Suprapubic skin (tissue), 4 donors: ENCODE measurements around the gene PAK6. TPM values are rescaled to one million over a fixed set of nuclear protein-coding genes. Genes with fewer than 3 reads are reported as not detected.

Experiments
- DNase-seq, 2 donors: peaks; one replicate each; pipeline ENCODE4 v3.0.0-alpha.2; 2019; ENCODE audit warnings: low spot score in 2 of 2
- H3K27ac ChIP-seq: fragments of 200-600 bp; sonication (generic); one replicate; pipeline ENCODE4 v1.5.1; 2019
- H3K27me3 ChIP-seq: fragments of 200-600 bp; sonication (generic); one replicate; pipeline ENCODE4 v1.5.1; 2019
- H3K36me3 ChIP-seq: fragments of 200-600 bp; sonication (generic); one replicate; pipeline ENCODE4 v1.5.1; 2019
- H3K4me1 ChIP-seq: fragments of 200-600 bp; sonication (generic); one replicate; pipeline ENCODE4 v1.5.1; 2019
- H3K4me3 ChIP-seq: fragments of 200-600 bp; sonication (generic); one replicate; pipeline ENCODE4 v1.5.1; 2019; ENCODE audit warnings: mild to moderate bottlenecking
- H3K9me3 ChIP-seq: fragments of 200-600 bp; sonication (generic); one replicate; pipeline ENCODE4 v1.5.1; 2019
- EP300 ChIP-seq: sonication (generic); formaldehyde crosslinking; IDR thresholded peaks from one replicate; pipeline ENCODE4 v1.6.1; 2017; ENCODE audit warnings: antibody characterized with exemption
- POLR2A ChIP-seq, 2 donors: fragments of 450-650 bp; IDR thresholded peaks; one replicate each; pipeline ENCODE4 v1.6.1; 2017; ENCODE audit warnings: antibody characterized with exemption in 2 of 2, mild to moderate bottlenecking in 2 of 2, moderate library complexity in 2 of 2
- POLR2AphosphoS5 ChIP-seq, 3 donors: sonication (generic); formaldehyde crosslinking; IDR thresholded peaks; one replicate each; pipeline ENCODE4 v1.6.1; 2017; ENCODE audit warnings: antibody characterized with exemption in 3 of 3
- WGBS: methylation state at CpG from one replicate; pipeline ENCODE4 v1.1.5; 2018; 5-methylcytosine and 5-hydroxymethylcytosine counted together
- total RNA-seq, 4 donors: library from RNA; depleted of rRNA; stranded (reverse); fragments of >200 nt; gene quantifications; one replicate each; pipeline ENCODE4 v1.1.0, GENCODE V29; 2016
- TF ChIP-seq, protein P1 (sequence below), 2 donors: fragments of 200-600 bp in 1 of 2; fragments of 450-650 bp in 1 of 2; sonication (generic) in 1 of 2; IDR thresholded peaks; one replicate each; pipeline ENCODE4 v1.5.1; 2016 to 2019; ENCODE audit warnings: antibody characterized with exemption in 2 of 2, mild to moderate bottlenecking in 1 of 2, moderate library complexity in 1 of 2

PAK6 gene
- total RNA-seq, 4 donors from 2014 or later, result 71.7 to 145 (median 79.2) TPM

DNA sequence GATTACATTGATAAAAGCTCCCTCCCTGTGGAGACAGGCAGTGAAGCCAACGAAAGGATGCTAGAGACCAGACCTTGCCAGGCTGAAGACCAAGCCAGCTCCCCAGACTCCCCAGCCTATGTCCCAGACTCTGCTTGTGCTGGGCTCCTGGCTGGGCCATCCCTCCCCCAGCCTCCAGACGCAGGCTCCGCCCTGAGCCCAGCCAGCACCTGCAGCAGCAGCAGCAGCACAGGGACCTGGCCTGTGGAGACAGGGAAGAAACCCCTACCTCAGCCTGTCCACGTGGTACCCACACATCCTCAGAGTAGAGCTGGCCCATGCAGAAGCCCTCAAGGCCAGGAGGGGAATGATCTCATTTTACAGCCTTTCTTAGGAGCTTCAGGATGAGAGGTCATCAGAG is 30.7 kb downstream of the PAK6 start:
- Histone ChIP-seq H3K27ac (no peak overlapping the region), H3K4me1 (peaks cover 13% of the 10 kb centered on the region), H3K36me3 (peaks cover 42% of the 10 kb centered on the region), H3K9me3 (no peaks in the 10 kb centered on the region), H3K27me3 (no peaks in the 10 kb centered on the region), H3K4me3 (no peak overlapping the region)
- TF ChIP-seq, protein P1, sequence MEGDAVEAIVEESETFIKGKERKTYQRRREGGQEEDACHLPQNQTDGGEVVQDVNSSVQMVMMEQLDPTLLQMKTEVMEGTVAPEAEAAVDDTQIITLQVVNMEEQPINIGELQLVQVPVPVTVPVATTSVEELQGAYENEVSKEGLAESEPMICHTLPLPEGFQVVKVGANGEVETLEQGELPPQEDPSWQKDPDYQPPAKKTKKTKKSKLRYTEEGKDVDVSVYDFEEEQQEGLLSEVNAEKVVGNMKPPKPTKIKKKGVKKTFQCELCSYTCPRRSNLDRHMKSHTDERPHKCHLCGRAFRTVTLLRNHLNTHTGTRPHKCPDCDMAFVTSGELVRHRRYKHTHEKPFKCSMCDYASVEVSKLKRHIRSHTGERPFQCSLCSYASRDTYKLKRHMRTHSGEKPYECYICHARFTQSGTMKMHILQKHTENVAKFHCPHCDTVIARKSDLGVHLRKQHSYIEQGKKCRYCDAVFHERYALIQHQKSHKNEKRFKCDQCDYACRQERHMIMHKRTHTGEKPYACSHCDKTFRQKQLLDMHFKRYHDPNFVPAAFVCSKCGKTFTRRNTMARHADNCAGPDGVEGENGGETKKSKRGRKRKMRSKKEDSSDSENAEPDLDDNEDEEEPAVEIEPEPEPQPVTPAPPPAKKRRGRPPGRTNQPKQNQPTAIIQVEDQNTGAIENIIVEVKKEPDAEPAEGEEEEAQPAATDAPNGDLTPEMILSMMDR (IDR thresholded peaks at IDR 0.05), result no peak
- TF ChIP-seq POLR2AphosphoS5 (IDR thresholded peaks at IDR 0.05) (no peak), POLR2A (IDR thresholded peaks at IDR 0.05) (no peak), EP300 (no peak)
- no CpG with 5 or more reads among the region's 4 CpGs for WGBS
- no peak for DNase-seq

DNA sequence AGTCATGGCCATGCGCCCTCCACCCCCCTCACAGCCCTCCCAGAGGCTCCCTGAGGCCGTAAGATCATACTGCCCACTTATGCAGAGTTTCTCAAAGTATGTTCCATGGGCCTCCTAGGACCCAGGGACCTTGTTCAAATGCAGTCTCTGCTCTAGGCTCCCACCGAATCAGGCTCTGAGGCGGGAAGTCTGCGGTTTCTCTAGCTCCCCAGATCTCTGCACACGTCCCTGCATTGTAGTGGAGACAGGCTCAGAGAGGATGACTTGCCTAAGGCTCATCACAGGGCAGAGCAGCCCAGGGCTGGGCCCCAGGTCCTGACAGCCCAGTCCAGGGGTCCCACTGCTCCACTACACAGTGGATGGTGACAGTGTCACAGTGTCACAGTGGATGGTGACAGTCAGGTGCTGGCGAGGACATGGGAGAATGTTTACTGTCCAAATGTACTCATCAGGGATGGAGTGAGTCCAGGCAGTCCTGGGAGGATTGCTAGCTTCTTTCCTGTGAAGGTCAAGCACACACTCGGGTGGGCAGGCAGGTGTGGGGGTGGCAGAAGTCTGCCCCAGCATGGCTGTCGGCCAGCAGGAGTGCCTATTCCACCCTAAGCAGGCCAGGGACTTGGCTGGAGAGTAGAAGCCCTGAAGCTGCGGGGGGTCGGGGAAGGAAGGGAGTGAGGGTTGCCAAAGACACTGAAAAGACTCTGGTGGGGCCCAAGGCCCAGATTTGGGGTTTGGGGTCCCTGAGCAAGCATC is 31.6 kb downstream of the PAK6 start:
- peaks cover 34% of the 10 kb centered on the region for H3K36me3 ChIP-seq
- no peaks in the 10 kb centered on the region for H3K9me3 ChIP-seq
- no peak for TF ChIP-seq EP300
- no peak for DNase-seq
- peaks cover 16% of the 10 kb centered on the region for H3K4me1 ChIP-seq
- H3K27me3 ChIP-seq, result no peaks in the 10 kb centered on the region
- WGBS, result 81% methylated on average over 10 of the region's 11 CpGs
- no peak overlapping the region for H3K4me3 ChIP-seq
- no peak overlapping the region for H3K27ac ChIP-seq

DNA sequence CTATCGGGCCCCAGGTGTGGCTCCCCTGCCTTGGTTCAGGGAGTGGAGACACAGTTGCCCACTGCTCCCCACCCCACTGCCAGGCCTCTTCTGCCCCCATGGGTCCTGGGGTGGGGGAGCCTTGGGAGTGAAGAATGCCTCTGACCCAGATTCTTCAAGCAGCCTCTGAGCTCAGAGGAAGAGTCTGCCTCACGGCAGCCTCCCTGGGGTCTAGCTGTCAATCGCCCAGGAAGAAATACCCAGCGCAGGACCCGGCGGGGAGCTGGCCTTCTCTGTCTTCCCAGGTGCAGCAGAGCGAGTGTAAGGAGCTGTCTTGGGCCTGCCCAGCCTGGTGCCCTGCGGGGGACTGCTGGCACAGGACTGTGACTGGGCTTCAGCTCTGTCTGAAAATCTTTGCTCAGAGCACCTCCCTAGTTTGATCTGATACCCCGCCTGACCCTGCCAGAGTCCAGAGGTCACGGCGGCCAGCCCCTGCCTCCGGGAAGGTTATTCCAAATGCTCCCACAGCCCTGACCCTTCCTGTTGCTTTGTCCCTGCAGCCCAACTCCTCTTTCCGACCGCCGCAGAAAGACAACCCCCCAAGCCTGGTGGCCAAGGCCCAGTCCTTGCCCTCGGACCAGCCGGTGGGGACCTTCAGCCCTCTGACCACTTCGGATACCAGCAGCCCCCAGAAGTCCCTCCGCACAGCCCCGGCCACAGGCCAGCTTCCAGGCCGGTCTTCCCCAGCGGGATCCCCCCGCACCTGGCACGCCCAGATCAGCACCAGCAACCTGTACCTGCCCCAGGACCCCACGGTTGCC is 33.0 kb downstream of the PAK6 start:
- no peaks in the 10 kb centered on the region for H3K27me3 ChIP-seq
- no peak overlapping the region for H3K27ac ChIP-seq
- H3K4me1 ChIP-seq, result peaks cover 6% of the 10 kb centered on the region
- H3K36me3 ChIP-seq, result peaks cover 30% of the 10 kb centered on the region
- DNase-seq, result no peak
- TF ChIP-seq POLR2A (IDR thresholded peaks at IDR 0.05), result no peak
- H3K4me3 ChIP-seq, result no peak overlapping the region
- WGBS, result 87% methylated on average over 15 of the region's 25 CpGs
- no peaks in the 10 kb centered on the region for H3K9me3 ChIP-seq

DNA sequence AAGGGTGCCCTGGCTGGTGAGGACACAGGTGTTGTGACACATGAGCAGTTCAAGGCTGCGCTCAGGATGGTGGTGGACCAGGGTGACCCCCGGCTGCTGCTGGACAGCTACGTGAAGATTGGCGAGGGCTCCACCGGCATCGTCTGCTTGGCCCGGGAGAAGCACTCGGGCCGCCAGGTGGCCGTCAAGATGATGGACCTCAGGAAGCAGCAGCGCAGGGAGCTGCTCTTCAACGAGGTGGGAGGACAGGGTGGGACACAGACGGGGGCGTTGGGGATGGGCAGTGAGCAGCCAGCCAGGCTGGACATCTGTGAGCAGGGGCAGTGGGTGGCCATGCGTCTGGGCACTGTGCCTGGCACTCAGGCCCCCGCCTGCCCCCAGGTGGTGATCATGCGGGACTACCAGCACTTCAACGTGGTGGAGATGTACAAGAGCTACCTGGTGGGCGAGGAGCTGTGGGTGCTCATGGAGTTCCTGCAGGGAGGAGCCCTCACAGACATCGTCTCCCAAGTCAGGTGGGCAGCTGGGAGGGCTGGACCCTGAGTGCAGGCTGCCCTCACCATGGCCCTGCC is 33.7 kb downstream of the PAK6 start:
- no peaks in the 10 kb centered on the region for H3K9me3 ChIP-seq
- peaks cover 5% of the 10 kb centered on the region for H3K4me1 ChIP-seq
- H3K27ac ChIP-seq, result no peak overlapping the region
- no peak overlapping the region for H3K4me3 ChIP-seq
- peaks cover 30% of the 10 kb centered on the region for H3K36me3 ChIP-seq
- TF ChIP-seq EP300, result no peak
- no peak for TF ChIP-seq POLR2AphosphoS5 (IDR thresholded peaks at IDR 0.05)
- TF ChIP-seq POLR2A (IDR thresholded peaks at IDR 0.05), result no peak
- TF ChIP-seq, protein P1 (IDR thresholded peaks at IDR 0.05), result no peak
- WGBS, result 74% methylated on average over 10 of the region's 20 CpGs
- no peak for DNase-seq
- H3K27me3 ChIP-seq, result peaks cover under 1% of the 10 kb centered on the region

DNA sequence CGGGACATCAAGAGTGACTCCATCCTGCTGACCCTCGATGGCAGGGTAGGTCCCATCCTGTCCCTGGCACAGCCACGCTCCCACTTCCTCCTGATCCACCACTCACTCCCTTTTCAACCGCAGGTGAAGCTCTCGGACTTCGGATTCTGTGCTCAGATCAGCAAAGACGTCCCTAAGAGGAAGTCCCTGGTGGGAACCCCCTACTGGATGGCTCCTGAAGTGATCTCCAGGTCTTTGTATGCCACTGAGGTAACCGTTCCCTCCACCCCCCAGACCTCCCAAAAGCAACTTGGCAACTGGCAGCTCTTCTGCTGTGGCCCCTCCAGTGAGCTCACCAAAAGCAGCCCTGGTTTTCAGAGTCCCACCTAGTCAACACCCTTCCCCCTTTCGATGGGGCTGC is 34.6 kb downstream of the PAK6 start:
- H3K4me1 ChIP-seq, result peaks cover 5% of the 10 kb centered on the region
- no peaks in the 10 kb centered on the region for H3K9me3 ChIP-seq
- peaks cover 3% of the 10 kb centered on the region for H3K27me3 ChIP-seq
- TF ChIP-seq, protein P1 (IDR thresholded peaks at IDR 0.05), result no peak
- TF ChIP-seq POLR2A (IDR thresholded peaks at IDR 0.05), result no peak
- no peak for TF ChIP-seq EP300
- no peak for TF ChIP-seq POLR2AphosphoS5 (IDR thresholded peaks at IDR 0.05)
- DNase-seq, result no peak
- H3K4me3 ChIP-seq, result no peak overlapping the region
- WGBS, result 75% methylated on average over 9 of the region's 9 CpGs
- H3K36me3 ChIP-seq, result peaks cover 30% of the 10 kb centered on the region
- no peak overlapping the region for H3K27ac ChIP-seq
